Progenitor cell of endocrine pancreas (in vitro differentiated cells): ENCODE measurements around the gene PSMA1. TPM values are rescaled to one million over a fixed set of nuclear protein-coding genes. Genes with fewer than 3 reads are reported as not detected.

Experiments used
- DNase-seq: peaks from one replicate; pipeline ENCODE4 v3.0.0; 2021; ENCODE audit warnings: low spot score; ENCODE audit not compliant: unreplicated experiment
- H3K27ac Mint-ChIP-seq: 2 replicates; pipeline ENCODE4 v1.8.0; 2021; ENCODE audit warnings: mild to moderate bottlenecking, moderate library complexity, mixed read lengths
- H3K27me3 Mint-ChIP-seq: 2 replicates; pipeline ENCODE4 v1.8.0; 2021; ENCODE audit warnings: mixed read lengths
- H3K36me3 Mint-ChIP-seq: 2 replicates; pipeline ENCODE4 v1.8.0; 2022; ENCODE audit warnings: mixed read lengths; ENCODE audit not compliant: insufficient read depth
- H3K4me1 Mint-ChIP-seq: 2 replicates; pipeline ENCODE4 v1.8.0; 2021; ENCODE audit warnings: low read depth, mixed read lengths
- H3K4me3 Mint-ChIP-seq: 2 replicates; pipeline ENCODE4 v1.8.0; 2021; ENCODE audit warnings: low read depth, mild to moderate bottlenecking, moderate library complexity, mixed read lengths
- H3K9me3 Mint-ChIP-seq: 2 replicates; pipeline ENCODE4 v1.8.0; 2021; ENCODE audit warnings: low read depth, mixed read lengths
- total RNA-seq: library from RNA; stranded (reverse); gene quantifications from 2 replicates; pipeline ENCODE4 v1.2.1, GENCODE V29; 2021
- TF ChIP-seq, protein P1 (sequence below): fragments of 200-600 bp; sonication (generic); IDR thresholded peaks from one replicate; pipeline ENCODE4 v1.5.0; 2021; ENCODE audit warnings: antibody characterized with exemption, mild to moderate bottlenecking; ENCODE audit not compliant: unreplicated experiment

Gene PSMA1
- total RNA-seq, 1 donor from 2014 or later, result 147 TPM

- H3K4me1 Mint-ChIP-seq, result peaks cover 9% of the 10 kb centered on the region
These were observed 20.0 kb downstream of the PSMA1 start for GRCh38 chr11:14500181-14500651.

GRCh38 chr11:14499560-14500180, 20.5 kb downstream of the PSMA1 start, which contains the start of gene COPB1:
TSS of gene COPB1 (minus strand) at chr11:14499811. CDS start at chr11:14498928, 883 bp downstream.
- H3K9me3 Mint-ChIP-seq, result no peaks in the 10 kb centered on the region
- H3K27me3 Mint-ChIP-seq, result no peaks in the 10 kb centered on the region
- peak within 1 kb of the TSS; percentile 96 for H3K4me3 Mint-ChIP-seq
- H3K36me3 Mint-ChIP-seq, result peaks cover 21% of the 10 kb centered on the region
- peak within 1 kb of the TSS; percentile 98 for H3K27ac Mint-ChIP-seq
- TF ChIP-seq, protein P1, sequence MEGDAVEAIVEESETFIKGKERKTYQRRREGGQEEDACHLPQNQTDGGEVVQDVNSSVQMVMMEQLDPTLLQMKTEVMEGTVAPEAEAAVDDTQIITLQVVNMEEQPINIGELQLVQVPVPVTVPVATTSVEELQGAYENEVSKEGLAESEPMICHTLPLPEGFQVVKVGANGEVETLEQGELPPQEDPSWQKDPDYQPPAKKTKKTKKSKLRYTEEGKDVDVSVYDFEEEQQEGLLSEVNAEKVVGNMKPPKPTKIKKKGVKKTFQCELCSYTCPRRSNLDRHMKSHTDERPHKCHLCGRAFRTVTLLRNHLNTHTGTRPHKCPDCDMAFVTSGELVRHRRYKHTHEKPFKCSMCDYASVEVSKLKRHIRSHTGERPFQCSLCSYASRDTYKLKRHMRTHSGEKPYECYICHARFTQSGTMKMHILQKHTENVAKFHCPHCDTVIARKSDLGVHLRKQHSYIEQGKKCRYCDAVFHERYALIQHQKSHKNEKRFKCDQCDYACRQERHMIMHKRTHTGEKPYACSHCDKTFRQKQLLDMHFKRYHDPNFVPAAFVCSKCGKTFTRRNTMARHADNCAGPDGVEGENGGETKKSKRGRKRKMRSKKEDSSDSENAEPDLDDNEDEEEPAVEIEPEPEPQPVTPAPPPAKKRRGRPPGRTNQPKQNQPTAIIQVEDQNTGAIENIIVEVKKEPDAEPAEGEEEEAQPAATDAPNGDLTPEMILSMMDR, result no peak
- peaks cover 9% of the 10 kb centered on the region for H3K4me1 Mint-ChIP-seq
- DNase-seq, result peak; percentile 69

More at GRCh38 chr11:14500181-14500651, 20.0 kb downstream of the PSMA1 start:
- Mint-ChIP-seq H3K27ac (peak overlapping the region; percentile 98), H3K36me3 (peaks cover 23% of the 10 kb centered on the region), H3K27me3 (no peaks in the 10 kb centered on the region), H3K9me3 (no peaks in the 10 kb centered on the region), H3K4me3 (peak overlapping the region; percentile 96)
- TF ChIP-seq, protein P1, result no peak
- DNase-seq, result no peak

DNA sequence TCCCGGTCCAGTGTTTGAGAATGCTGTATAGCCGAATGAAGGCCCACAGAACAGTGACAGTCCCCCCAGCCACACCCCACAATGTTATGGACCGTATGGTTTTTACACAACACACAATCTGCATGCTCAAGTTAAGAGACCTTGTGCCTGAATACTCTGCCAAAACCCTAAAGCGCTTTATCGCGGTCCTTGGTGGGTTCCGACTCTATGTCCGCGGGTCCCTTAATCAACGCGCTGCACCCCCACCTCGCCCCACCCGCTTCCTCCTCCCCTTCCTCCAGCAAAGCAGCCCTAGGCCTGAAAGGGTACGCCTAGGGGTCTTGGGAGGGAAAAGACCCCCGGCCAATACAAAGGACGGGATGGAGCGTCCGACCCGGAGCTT, 21.0 kb downstream of the PSMA1 start:
- DNase-seq, result peak; percentile 11
- no peaks in the 10 kb centered on the region for H3K27me3 Mint-ChIP-seq
- H3K36me3 Mint-ChIP-seq, result peaks cover 21% of the 10 kb centered on the region
- peaks cover 9% of the 10 kb centered on the region for H3K4me1 Mint-ChIP-seq
- peak overlapping the region; percentile 98 for H3K27ac Mint-ChIP-seq
- peak overlapping the region; percentile 96 for H3K4me3 Mint-ChIP-seq
- TF ChIP-seq, protein P1, result no peak
- no peaks in the 10 kb centered on the region for H3K9me3 Mint-ChIP-seq

DNA sequence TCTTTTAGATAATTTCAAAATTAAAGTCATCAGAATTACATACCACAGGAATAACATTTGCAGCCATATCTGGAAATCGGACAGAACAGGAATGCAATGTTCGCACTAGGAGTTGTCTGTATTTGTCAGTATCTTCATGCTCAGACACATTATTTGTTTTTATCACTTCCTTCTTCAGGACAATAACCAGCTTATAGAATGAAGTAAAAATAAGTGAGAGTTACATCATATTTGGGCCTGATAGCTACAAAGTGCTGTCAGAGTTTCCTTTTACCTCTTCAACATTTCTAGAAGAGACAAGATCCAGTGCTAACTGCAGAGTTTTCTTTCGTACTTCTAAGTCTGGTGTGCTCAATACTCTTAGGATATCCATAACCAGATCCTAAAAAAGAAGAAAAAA, 39.5 kb downstream of the PSMA1 start:
- Mint-ChIP-seq H3K36me3 (peaks cover 22% of the 10 kb centered on the region), H3K27ac (no peak overlapping the region), H3K4me1 (no peaks in the 10 kb centered on the region), H3K9me3 (no peaks in the 10 kb centered on the region), H3K4me3 (no peak overlapping the region), H3K27me3 (no peaks in the 10 kb centered on the region)
- no peak for DNase-seq
- TF ChIP-seq, protein P1, result no peak

DNA sequence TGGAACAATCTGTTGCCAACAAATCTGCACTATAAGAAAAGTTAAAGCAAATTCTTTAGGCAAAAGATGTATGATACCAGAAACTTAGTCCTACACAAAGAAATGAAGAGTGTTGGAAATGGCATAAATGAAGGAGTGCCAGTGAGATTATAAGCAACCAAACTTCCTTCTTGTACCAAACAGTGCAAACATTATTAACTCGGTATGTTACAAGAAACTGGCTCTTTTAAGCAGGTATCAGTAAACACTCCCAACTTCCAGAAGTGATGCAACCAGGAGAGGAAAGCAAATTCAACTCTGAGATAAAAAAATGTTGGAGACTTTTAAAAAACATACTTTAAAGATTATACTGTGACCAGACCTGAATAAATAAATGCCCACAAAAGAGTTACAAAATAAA, 49.1 kb downstream of the PSMA1 start:
- Mint-ChIP-seq H3K27ac (peak overlapping the region; percentile 78), H3K27me3 (no peaks in the 10 kb centered on the region), H3K4me1 (peaks cover 1% of the 10 kb centered on the region), H3K9me3 (no peaks in the 10 kb centered on the region), H3K36me3 (peaks cover 48% of the 10 kb centered on the region), H3K4me3 (no peak overlapping the region)
- TF ChIP-seq, protein P1, result no peak
- DNase-seq, result no peak
